Measurements from ENCODE around the gene ZBTB49.

Gene ZBTB49

GRCh38 chr4:4284827-4285618 is 5.0 kb upstream of the ZBTB49 start:
- DNase-seq, result no peak

GRCh38 chr4:4288098-4288497 is 2.0 kb upstream of the ZBTB49 start:
- DNase-seq, result no peak

GRCh38 chr4:4289055-4289454 is 996 bp upstream of the ZBTB49 start:
- no peak for DNase-seq

- no peak for DNase-seq
Measured at GRCh38 chr4:4289597-4289940, 482 bp upstream of the ZBTB49 start.

- no peak for DNase-seq
Measured at GRCh38 chr4:4293279-4293678, 3.2 kb downstream of the ZBTB49 start.

- DNase-seq, result no peak
Measured at GRCh38 chr4:4296283-4296846, 6.3 kb downstream of the ZBTB49 start.

- no peak for DNase-seq
Measured at GRCh38 chr4:4299006-4299405, 9.0 kb downstream of the ZBTB49 start.

- DNase-seq, result no peak
Measured at GRCh38 chr4:4302001-4302400, 11.9 kb downstream of the ZBTB49 start.

- no peak for DNase-seq
Measured at GRCh38 chr4:4302416-4302815, 12.4 kb downstream of the ZBTB49 start.

GRCh38 chr4:4306920-4307319 is 16.9 kb downstream of the ZBTB49 start:
- DNase-seq, result no peak

GRCh38 chr4:4308800-4309441 is 18.9 kb downstream of the ZBTB49 start:
- DNase-seq, result no peak

- DNase-seq, result no peak
Measured at GRCh38 chr4:4311193-4311592, 21.1 kb downstream of the ZBTB49 start.

GRCh38 chr4:4315461-4316149 is 25.6 kb downstream of the ZBTB49 start:
- no peak for DNase-seq

GRCh38 chr4:4316150-4316495 is 26.1 kb downstream of the ZBTB49 start:
- no peak for DNase-seq

GRCh38 chr4:4317496-4318232 is 27.6 kb downstream of the ZBTB49 start:
- DNase-seq, result no peak

GRCh38 chr4:4320528-4320927 is 30.5 kb downstream of the ZBTB49 start:
- no peak for DNase-seq

- DNase-seq, result no peak
Measured at GRCh38 chr4:4320951-4321714, 31.1 kb downstream of the ZBTB49 start.

GRCh38 chr4:4321951-4322688 is 32.1 kb downstream of the ZBTB49 start:
- no peak for DNase-seq

- DNase-seq, result no peak
Measured at GRCh38 chr4:4323705-4324534, 33.9 kb downstream of the ZBTB49 start.

- DNase-seq, result no peak
Measured at GRCh38 chr4:4325321-4325720, 35.3 kb downstream of the ZBTB49 start.

GRCh38 chr4:4326166-4326565 is 36.1 kb downstream of the ZBTB49 start:
- DNase-seq, result no peak

Data from stimulated activated CD4-positive, alpha-beta T cell treated with anti-CD3 and anti-CD28 coated beads, Interleukin-15, amount 100 ng/mL, for 24 hours (primary cell).